ENCODE results near the gene SLC2A8. TPM values are rescaled to one million over a fixed set of nuclear protein-coding genes. Genes with fewer than 3 reads are reported as not detected.
A peak's percentile ranks its signal among the peaks of the same experiment; 100 is the strongest.

SLC2A8 gene
- total RNA-seq, 1 donor from 2014 or later, result 19.3 TPM

DNA sequence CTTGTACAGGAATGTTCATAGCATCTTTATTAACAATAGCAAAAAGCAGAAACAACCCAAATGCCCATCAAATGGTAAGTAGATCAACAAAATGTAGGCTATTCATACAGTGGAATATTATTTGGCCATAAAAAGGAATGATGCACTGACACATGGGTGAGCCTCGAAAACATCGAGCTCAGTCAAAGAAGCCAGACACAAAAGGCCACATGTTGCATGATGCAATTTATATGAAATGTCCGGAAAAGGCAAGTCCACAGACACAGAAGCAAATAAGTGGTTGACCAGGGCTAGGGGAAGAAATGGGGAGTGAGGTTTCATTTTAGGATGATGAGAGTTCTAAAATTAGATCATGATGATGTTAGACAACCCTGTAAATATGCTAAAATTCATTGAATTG, 16.5 kb upstream of the SLC2A8 start:
- no peak for DNase-seq (ENCODE audit: low spot score)

DNA sequence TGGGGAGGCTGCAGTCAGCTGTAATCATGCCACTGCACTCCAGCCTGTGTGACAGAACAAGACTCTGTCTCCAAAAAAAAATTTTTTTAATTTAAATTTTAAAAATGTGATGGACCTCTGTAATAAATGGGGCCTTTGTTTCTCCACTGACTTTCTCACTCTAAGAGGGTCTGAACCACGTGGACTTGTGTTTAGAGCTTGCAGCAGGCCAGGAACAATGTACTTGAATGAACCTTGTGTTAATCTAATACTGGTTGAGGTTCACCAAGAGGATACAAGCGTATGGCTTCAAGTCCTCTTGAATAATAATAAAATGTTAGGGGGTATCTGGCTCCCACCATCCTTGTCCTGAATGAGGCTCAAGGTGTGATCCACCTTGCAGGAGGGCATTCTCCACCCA, 14.4 kb upstream of the SLC2A8 start:
- DNase-seq (ENCODE audit: low spot score), result no peak

DNA sequence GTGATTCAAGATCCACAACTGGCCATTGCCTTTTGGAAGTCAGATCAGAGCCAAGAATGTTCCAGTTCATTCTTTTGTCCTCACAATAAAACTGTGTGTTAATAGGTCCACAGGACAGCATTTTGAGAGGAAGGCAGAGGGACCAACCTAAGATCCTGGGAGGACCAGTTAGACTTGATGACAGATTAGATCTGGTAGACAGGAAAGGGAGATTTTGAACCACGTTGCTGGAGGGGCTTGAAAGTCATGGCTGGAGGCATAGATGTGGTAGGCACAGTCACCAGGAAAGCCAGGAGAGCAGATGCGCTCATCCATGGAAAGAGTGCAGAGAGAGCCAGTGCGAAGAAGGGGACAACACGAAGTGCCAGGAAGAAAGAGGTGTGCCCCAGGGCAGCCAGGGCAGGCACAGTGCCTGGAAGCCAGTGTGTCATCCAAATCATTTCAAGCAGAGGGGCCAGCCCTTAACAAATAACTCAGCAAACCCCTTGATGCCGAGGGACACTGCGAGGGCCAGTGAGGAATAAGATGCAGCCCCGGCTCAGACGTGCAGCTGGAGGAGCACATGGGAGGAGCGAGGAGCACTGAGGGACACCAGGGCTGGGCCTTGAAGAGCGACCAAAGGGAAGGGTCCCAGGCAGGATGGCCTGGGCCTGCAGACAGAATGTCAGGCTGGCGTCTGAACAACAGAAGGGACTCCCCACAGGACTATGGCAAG, 12.8 kb upstream of the SLC2A8 start:
- no peak for DNase-seq (ENCODE audit: low spot score)

GRCh38 chr9:127384901-127385300, 12.1 kb upstream of the SLC2A8 start:
- no peak for DNase-seq (ENCODE audit: low spot score)

- DNase-seq (ENCODE audit: low spot score), result no peak
These were observed 10.7 kb upstream of the SLC2A8 start for GRCh38 chr9:127386249-127386648.

DNA sequence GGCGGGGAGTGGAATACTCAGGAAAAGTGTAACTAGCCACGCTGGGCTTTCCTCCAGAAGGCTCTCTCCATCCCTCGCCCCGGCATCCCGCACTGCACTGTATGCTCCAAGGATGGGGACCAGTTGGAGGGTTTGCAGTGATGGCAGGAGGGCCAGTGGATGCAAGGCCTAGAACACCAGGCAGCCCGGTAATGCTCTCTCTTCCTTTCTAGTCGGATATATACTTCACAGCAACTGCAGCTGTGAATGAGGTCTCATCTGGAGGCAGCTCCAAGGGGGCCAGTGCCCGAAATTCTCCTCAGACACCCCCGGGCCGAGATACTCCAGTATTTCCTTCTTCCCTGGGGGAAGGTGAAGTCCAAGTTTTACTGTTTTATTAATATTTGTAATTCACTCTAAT, 10.0 kb upstream of the SLC2A8 start:
- no peak for DNase-seq (ENCODE audit: low spot score)

- DNase-seq (ENCODE audit: low spot score), result peak; percentile 99
These were observed 8.7 kb upstream of the SLC2A8 start for GRCh38 chr9:127388037-127388855.

DNA sequence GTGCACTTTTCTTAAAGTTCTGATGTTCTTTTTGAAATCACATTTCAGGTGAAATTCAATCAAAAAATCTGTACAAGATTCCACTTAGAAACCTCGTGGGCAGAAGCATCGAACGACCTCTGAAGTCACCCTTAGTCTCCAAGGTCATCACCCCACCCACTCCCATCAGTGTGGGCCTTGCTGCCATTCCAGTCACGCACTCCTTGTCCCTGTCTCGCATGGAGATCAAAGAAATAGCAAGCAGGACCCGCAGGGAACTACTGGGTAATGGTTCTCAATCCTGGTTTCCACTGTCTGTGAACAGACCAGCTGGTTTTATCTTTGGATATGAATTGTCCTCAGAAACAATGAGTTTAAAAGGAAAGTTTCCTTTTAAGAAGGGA, 8.1 kb upstream of the SLC2A8 start:
- peak; percentile 44 for DNase-seq (ENCODE audit: low spot score)

DNA sequence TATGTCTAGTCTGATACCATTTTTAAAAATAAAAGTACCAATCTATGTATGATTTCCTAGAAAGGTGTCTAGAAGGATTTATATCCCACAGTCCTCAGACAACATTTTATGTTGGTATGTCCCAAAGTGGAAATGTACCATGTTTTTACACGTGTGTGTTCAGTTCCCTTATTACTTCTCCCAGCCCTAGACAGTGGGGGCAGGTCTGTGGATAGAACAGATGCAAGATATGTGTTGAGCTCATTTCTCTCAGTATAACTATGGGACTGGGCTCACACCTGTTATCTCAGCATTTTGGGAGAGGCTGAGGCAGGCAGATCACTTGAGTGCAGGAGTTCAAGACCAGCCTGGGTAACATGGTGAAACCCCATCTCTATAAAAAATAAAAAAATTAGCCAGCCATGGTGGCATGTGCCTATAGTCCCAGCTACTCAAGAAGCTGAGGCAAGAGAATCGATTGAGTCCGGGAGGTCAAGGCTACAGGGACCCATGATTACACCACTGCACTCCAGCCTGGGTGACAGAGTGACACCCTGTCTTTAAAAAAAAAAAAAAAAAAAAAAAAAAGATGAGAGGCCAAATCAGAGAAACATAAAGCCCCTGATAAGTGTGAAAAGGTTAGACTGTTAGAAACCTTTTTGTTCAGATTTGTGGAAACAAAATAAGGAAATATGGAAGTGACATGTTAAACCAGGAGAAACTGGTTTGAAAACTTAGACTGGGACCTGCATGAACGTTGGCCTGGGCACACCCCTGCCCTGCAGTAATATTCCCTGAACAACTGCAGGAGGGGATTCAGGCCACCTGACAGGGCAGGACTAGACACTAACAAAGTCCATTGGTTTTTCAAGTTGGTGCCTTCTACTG, 7.4 kb upstream of the SLC2A8 start:
- no peak for DNase-seq (ENCODE audit: low spot score)

DNA sequence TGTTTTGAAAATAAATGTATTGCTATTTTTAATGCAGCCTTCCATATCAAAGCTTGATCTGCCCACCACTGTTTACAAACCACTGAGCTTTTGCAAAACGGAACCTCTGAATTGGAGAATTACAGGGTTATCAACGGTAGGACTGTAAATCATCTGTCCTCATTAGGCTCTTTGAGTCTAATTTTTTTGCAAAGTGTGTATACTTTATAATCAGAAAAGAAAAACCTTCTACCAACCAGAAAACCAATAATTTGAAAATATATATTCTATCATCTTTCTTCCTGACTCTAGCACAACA, 6.8 kb upstream of the SLC2A8 start:
- DNase-seq (ENCODE audit: low spot score), result no peak

- no peak for DNase-seq (ENCODE audit: low spot score)
These were observed 6.4 kb upstream of the SLC2A8 start for GRCh38 chr9:127390563-127390962.

DNA sequence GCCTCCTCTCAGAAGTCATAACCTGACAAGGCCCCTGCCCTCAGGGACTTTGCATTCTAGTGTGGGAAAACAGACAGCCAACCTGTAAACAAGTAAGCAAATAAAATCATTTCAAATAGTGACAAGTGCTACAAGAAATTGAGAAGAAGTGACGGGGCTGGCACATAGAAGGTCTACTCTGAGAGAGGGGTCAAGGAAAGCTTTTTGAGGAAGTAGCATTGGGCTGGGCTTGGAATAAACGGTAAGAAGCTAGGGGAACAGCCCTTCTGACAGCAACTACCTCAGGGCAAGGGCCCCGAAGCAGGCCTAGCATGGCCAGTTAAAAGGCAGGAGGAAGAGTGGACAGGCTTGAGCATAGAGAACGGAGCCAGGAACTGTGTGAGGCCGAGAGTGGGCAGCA, 4.8 kb upstream of the SLC2A8 start:
- DNase-seq (ENCODE audit: low spot score), result no peak

DNA sequence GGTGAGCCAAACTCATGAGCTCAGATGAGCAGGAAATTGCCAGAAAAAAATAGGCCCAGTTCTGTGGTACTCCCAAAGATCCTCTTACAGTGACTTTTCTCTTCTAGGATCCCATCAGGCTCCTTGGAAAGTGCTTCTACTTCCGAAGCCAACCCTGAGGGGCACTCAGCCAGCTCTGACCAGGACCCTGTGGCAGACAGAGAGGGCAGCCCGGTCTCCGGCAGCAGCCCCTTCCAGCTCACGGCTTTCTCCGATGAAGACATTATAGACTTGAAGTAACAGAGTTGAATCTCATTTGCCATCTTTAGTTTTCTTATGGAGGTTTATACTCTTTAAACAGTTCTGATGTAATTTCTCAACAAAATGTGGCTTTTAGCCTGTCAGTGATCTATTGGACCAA, 4.0 kb upstream of the SLC2A8 start:
- DNase-seq (ENCODE audit: low spot score), result no peak

DNA sequence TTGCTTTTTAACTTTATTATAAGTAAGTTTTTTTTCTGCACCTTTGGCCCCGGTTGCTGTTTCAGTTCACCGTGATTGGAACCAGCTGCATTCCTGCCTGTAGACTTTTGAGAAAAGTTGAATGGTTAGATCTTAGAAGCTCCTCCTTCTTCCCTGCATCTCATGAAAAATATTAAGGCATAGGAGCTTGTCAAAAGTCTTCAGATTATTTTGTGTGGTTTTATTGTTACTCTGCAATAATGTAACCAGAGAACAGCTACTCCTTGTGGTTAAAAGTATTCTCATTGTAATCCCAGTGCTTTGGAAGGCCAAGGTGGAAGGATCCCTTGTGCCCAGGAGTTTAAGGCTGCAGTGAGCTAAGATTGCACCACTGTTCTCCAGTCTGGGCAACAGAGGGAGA, 3.3 kb upstream of the SLC2A8 start:
- peak; percentile 54 for DNase-seq (ENCODE audit: low spot score)

DNA sequence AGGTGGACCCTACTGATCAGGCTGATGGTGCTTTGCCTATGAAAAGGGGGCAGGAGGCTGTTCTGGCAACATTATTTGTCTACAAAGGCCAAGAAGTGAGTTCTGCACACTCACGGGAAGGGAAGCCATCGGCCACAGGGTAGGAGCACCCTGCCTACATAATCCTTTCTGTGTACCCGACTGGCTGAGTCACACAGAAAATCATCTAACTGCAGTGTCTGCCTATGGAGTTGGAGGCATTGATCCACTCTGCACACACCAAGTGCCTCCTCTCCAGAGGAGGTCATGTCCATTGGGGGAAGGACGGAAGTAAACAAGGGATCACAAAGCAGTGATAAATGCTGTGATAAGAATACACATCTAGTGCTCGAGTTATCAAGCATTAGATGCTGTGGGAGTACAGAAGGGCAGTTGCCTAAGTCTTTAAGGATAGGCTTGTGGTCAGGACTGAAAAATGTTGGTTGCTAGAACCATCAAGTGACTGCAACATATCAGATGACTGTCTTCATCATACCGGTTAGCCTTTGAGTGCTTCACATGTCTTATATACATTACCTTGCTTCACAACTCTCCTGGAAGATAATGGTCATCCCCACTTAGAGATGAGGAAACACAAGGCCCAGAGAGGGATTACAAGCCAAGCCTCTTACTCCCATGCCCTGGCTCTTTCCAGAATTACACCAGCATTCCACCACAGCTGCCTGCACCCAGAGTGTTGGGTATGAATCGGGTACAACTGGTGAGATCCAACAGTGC, 1.3 kb upstream of the SLC2A8 start:
- DNase-seq (ENCODE audit: low spot score), result no peak

DNA sequence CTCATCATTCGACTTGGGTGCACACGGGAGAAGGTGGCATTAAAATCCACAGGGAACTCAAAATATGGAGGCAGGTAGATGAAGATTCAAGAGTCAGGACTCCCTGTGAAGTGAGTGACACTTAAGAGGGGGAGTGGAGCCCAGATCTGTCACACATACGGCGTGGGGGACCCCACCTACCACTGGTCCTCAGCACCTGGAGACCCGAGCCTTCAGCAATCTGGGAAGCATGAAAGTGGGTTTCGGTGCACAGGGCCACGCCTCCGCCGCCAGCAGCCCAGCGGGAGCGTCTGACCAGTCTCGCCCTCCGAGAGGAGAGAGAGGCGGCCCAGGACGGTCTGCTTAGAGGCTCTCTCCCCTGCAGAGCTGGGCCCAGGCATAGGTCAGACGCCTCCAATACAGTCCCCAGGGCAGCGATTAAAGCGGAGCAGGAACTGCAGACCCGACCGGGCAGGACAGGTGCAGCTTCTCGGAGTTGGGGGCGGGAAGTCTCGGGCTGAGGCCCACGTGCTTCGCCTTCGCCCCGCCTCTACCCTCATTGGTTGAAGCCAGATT, 639 bp upstream of the SLC2A8 start:
- DNase-seq (ENCODE audit: low spot score), result no peak

GRCh38 chr9:127397646-127398274, 791 bp downstream of the SLC2A8 start:
- peak; percentile 62 for DNase-seq (ENCODE audit: low spot score)

DNA sequence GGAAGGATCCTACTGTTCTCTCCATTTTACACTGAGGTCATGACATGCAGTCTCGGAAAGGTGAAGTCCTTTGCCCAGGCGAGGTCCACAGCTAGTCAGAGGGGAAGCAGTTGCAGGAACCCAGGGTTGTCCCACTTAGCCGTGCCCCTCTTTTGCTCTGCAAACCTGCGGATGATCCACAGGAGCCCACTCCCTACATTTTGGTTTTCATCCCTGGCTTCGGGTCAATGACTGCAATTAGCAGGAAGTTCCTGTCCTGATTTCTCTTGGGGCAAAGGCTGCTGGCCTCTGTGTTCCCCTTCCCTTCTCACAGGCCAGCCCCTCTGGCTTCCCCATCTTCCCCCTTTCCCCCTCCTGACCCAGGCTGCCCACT, 1.3 kb downstream of the SLC2A8 start:
- DNase-seq (ENCODE audit: low spot score), result no peak

GRCh38 chr9:127398715-127399400, 1.9 kb downstream of the SLC2A8 start:
- no peak for DNase-seq (ENCODE audit: low spot score)

DNA sequence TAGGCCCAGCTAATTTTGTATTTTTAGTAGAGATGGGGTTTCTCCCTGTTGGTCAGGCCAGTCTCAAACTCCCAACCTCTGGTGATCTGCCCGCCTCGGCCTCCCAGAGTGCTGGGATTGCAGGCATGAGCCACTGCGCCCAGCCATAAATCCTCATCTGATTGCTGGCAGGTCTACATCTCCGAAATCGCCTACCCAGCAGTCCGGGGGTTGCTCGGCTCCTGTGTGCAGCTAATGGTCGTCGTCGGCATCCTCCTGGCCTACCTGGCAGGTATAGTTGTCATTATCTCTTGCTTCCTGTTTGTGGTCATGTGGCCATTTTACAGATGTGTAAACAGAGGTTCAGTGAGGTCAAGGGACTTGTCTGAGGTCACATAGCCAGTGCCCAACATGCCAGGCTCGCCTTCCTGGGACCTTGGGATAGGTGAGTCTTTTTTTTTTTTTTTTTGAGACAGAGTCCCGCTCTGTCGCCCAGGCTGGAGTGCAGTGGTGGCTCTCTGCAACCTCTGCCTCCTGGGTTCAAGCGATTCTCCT, 2.8 kb downstream of the SLC2A8 start:
- DNase-seq (ENCODE audit: low spot score), result no peak

Measured in umbilical cord (tissue), 2 donors.